KG1 (cell line): ENCODE data around the gene JAG1.

Source experiments
- DNase-seq: peaks from one replicate; lab custom pipeline; 2025; lab: John Stamatoyannopoulos, UW

Gene JAG1

DNA sequence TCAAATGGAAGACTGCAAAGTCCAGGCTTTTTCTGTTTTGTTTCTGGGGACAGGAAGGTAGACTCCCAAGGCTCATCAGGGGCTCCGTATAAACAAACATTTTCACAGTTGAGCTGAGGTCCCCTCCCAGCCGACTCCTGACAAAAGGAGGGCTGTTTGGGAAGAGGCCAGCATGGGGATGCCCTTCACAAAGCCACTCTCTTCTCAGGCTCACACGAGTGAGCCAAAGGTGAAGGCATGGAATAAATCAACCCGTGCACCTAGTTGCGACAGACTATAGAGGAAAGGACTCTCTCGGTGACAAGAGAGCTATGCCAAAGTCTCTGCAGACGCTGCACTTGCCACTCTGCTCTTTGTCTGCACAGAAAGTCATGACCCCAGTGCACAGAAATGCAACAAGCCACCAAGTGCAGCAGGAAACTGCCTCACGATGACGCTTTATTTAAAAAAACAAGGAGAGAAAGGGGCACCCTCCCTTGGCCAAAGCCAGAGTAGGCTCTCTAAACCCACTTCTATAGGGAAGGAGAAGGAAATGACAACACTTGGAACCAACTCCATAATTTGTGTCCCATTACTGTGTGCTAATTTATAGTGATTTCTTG, 21.0 kb downstream of the JAG1 start:
- DNase-seq: no peak

DNA sequence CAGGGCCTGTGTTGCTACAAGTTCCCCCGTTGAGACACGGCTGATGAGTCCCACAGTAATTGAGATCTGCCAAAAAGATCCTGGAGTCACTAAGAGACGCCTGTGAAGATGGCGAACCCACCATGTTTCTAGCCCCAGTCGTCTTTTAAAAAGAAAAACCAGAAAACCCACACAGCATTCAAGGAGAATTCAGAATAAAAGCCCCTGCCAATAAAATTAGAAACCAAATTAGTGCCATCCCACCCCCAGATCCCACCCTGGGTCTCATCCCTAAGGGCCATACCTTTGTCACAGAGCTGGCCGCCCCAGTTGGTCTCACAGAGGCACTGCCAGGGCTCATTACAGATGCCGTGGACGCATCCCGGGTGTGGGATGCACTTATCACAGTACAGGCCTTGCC, 21.6 kb downstream of the JAG1 start:
- no peak for DNase-seq

DNA sequence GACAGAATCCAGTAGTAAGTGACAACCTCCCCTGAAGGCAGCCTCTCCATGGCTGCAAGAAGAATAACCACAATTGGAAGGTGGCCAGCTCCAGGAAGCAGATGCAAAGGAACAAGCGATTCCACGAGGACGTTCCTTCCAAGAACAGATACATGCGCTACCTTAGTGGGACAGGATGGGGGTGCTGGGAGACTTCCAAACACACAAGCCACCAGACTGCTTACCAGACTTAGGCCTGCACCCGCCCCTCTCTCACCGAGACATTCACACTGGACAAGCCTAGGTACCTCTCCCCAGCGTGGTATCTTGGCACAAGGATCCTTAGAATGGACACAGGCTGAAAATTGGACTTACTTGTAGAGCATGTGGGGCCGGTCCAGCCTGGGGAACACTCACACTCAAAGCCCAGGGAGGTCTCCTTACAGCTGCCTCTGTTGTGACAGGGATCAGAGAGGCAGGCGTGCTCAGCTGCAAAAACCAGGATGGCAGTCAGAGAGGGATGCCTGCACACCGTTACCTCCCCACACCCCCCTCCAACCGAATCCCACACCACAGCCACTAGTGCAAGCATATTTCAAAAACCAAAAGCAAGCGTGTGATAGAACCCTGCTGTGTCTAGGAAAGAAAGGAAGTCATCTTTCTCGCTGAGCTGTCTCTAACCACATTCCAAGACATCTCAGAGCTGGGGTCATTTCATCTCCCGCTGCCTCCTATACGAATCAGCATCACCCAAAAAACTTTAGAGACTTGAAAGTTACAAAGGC, 22.4 kb downstream of the JAG1 start:
- no peak for DNase-seq

GRCh38 chr20:10649797-10650160, 24.0 kb downstream of the JAG1 start:
- DNase-seq: no peak

DNA sequence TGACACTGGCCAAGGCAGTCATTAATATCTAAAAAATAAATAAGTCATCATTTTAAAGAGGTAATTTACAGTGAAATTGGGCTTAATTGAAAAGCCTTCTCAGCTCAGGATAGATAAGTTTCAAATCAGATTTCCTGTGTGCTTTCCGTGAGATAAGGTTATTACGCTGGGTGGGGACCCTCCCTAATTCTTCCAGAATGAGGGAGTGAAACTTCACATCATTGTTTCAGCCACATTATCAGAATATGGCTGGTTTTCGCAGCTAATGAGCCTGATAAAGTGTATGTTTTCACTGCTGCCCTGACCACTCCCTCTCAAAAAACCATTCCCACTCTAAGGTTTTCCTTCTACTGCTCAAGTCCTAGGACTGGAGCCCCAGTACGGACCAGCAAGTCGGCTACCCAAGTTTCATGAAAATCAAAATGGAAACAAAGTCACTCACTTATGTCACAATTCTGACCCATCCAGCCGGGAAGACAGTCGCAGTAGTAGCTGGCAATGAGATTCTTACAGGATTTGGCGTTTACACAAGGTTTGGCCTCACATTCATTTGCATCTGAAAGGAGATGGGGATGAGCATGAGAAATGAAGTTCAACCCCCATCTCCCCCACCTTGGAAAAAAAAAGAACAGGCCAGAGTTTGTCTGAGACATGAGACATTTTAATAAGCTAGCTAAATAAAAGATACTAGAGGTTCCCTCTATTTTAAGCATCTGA, 24.6 kb downstream of the JAG1 start:
- no peak for DNase-seq

GRCh38 chr20:10648651-10649050, 25.1 kb downstream of the JAG1 start:
- no peak for DNase-seq

DNA sequence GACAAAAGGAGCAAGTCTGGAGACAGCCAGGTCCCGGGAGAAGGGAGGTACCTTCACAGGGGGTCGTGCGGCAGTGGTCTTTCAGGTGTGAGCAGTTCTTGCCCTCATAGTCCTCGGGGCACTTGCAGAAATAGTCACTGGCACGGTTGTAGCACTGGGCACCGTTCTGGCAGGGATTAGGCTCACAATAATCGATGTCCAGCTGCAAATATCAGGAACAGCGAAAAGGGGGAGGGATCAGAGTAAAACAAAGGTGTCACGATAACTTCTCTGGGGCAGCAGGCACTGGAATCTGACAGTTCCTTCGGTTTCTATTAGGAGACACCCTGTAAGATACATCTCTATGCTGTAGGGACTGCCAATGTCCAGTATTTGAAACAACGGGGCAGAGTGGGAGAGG, 25.9 kb downstream of the JAG1 start:
- DNase-seq: no peak

DNA sequence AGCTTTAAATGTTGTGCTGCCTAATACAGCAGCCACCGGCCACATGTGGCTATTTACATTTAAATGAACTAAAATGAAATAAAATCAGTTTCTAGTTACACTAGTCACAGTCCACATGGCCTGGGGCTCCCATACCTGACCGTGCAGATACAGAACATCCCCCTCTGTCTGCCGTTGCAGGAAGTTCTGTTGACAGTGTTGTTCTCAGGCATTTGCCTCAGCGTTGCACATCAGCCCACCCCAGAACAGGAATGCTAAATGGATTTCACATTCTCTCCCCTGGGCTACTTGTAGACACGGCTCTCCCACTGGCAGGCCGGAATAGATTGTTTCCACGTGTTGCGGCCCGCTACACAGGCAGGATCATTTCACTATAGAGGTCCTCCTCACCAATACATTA, 26.3 kb downstream of the JAG1 start:
- no peak for DNase-seq

GRCh38 chr20:10646886-10647420, 26.8 kb downstream of the JAG1 start:
- DNase-seq: no peak

DNA sequence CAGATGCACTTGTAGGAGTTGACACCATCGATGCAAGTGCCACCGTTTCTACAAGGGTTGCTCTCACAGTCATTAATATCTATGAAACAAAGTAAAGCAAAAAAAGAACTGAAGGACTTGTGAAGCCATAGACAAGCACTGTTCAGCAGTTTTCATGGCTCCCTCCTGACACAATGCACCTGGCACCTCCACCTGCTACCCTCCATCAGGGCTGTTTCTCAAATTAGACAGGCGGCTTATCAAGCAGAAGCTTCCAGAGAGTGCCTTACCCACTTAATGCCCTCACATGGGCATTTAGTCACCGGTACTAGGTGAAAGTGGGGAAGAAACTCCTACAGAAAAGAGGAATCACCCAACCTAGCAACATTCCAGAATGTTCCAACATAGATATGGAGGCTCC, 27.8 kb downstream of the JAG1 start:
- DNase-seq: no peak

DNA sequence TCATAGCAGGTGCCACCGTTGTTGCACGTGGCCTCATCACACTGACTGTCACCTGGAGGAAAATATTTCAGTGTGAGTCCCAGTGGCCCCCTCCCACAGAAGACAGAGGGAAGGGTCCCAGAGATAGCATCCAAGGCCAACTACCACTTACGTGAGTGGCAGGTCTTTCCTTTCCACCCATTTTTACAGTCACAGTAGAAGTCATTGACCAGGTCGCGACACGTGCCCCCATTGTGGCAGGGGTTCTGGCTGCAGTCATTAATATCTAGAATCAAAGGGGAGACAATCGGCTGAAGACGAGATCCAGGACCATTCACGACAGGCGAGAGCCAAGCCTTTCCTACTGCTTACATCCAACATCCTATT, 28.6 kb downstream of the JAG1 start:
- DNase-seq: no peak

GRCh38 chr20:10644458-10645204, 29.2 kb downstream of the JAG1 start:
- no peak for DNase-seq

GRCh38 chr20:10643560-10643873, 30.3 kb downstream of the JAG1 start:
- DNase-seq: no peak

DNA sequence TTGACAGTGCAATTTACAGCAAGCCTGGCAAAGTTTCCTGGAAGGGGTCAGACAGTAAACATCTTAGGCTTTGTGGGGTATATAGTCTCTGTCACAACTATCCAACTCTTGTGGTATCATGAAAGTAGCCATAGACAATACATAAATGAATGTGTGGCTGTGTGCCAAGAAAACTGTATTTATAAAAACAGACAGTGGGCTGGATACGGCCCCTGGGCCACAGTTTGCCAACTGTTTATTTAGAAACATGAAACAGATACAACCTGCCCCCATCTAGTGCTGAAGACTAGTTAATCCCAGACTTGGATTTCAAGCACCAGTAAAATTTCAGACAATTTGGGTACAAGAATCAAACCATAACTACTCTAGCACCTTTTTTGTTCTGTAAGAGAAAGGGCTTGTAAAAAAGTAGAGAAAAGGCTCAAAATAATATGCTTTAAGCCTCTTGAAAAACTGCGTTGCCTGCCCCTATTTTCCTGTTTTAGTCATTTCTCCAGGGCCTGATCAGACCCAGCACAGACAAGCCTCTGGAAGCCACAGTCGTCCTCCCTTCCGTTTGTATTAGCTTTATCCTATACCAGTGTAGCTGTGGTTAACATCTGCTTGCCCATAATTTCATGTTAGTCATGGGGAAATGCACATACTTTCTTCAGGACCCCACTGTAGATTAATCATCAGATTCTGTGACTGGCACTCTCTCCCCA, 30.8 kb downstream of the JAG1 start:
- DNase-seq: no peak

- no peak for DNase-seq
Observed at GRCh38 chr20:10641893-10642292, 31.9 kb downstream of the JAG1 start.

DNA sequence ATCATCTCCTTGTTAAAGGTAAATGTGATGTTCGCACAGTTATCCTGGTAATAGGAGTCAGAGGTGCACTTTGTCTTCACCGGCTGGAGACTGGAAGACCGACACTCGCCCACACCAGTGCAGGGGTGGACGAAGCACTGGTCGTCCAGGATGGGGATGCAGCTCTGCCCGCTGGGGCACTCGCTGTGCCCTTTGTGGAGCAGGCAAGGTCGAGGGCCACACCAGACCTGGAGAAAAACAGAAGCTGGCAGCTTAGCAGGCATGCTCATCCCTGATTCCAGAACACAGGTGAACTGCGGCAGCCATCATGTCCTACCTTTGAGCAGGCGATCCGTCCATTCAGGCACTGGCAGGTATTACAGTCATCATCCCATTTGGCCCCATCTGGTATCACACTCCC, 32.3 kb downstream of the JAG1 start:
- DNase-seq: no peak

DNA sequence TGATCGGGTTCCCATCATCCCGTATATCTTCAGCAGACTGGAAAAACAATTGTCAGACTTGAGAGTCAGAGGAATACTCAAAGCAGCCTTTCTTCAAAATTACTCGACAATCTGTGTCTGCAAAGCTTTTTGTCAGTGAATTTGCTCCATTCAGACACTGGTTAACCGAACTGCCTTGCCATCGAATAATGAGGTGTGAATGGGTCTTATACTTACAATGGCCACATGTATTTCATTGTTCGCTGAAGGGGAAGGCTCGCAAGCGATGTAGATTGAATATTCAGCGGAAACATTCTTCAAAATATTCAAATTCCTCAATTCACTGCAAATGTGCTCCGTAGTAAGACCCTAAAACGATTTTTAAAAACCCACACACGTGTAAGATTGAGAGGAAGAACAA, 32.9 kb downstream of the JAG1 start:
- DNase-seq: no peak

GRCh38 chr20:10639737-10640556, 33.9 kb downstream of the JAG1 start:
- no peak for DNase-seq

DNA sequence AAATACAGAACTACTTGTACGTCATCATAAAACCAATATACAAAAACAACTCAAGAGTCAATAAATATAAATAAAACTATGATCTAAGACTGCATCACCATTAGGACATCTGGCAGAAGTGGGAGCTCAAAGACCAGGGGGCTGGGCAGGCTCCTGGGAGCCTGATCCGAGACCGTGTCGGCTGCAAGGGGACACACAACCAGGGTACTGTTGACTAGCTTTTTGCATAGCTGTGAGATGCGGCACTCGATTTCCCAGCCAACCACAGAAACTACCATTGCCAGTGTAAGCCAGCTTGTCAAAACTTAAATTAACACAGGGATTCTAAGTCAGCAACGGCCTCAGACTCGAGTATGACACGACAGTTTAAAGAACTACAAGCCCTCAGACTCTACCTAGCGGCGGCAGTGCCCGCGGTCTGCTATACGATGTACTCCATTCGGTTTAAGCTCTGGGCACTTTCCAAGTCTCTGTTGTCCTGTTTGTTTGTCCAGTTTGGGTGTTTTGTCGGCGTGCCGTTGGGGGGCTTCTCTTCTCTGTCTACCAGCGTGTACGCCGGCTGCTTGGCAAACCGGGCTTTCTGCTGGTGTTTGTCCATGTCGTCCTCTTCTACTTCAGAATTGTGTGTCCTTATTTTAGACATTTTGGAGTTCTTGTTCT, 34.6 kb downstream of the JAG1 start:
- no peak for DNase-seq

- DNase-seq: no peak
Observed at GRCh38 chr20:10637563-10637962, 36.2 kb downstream of the JAG1 start.
